K562 (cell line): ENCODE measurements around the gene TGFA.

Experiments used
- FOSL1 ChIP-seq: fragments of 200-800 bp; sonication (Bioruptor generic); conservative IDR thresholded peaks from 2 replicates; pipeline ENCODE4 v1.6.1; 2016; ENCODE audit warnings: missing genetic modification characterization, missing compliant biosample characterization
- KAT8 ChIP-seq: fragments of 450-650 bp; IDR thresholded peaks from 2 replicates; pipeline ENCODE4 v1.6.1; 2016; ENCODE audit warnings: low read depth, mild to moderate bottlenecking
- ZNF146 ChIP-seq: IDR thresholded peaks from one replicate; pipeline ENCODE4 v1.6.1; 2018; ENCODE audit warnings: missing compliant biosample characterization; ENCODE audit not compliant: unreplicated experiment
- ZNF41 ChIP-seq: fragments of 250-450 bp; sonication (Bioruptor Pico); conservative IDR thresholded peaks from 2 replicates; pipeline ENCODE4 v1.4.0; 2020; ENCODE audit warnings: mild to moderate bottlenecking

GRCh38 chr2:70477441-70477844, 76.2 kb downstream of the TGFA start:
- no peak for TF ChIP-seq FOSL1 (tag)
- TF ChIP-seq ZNF146 (CRISPR knock-in tag) = no peak
- no peak for TF ChIP-seq ZNF41 (CRISPR knock-in tag)
- TF ChIP-seq KAT8 = no peak
